ENCODE data around the gene ZC3H18. TPM values are rescaled to one million over a fixed set of nuclear protein-coding genes. Genes with fewer than 3 reads are reported as not detected.

ZC3H18 gene
- total RNA-seq, 3 donors from 2014 or later, result 12.5 to 14.9 (median 13.3) TPM

- no peak overlapping the region for H3K4me3 ChIP-seq
- no peak for DNase-seq (ENCODE audit: low spot score in 2 of 2)
- H3K27ac ChIP-seq, result no peak overlapping the region
- TF ChIP-seq POLR2A (IDR thresholded peaks at IDR 0.05) (no peak), POLR2AphosphoS5 (IDR thresholded peaks at IDR 0.05) (no peak), CTCF (IDR thresholded peaks at IDR 0.05) (no peak)
- intact Hi-C loops (cut with DNase I; ENCODE audit: low total_unique reads), result no loop called here
- peaks cover 5 to 51% of the 10 kb centered on the region in 2 donors for H3K27me3 ChIP-seq
- peaks cover 9 to 18% of the 10 kb centered on the region in 2 donors for H3K9me3 ChIP-seq
- H3K4me1 ChIP-seq, result no peaks in the 10 kb centered on the region
- no peaks in the 10 kb centered on the region for H3K36me3 ChIP-seq
Observed at GRCh38 chr16:88541831-88542616, 28.2 kb upstream of the ZC3H18 start.

GRCh38 chr16:88543230-88543813 lies 26.9 kb upstream of the ZC3H18 start:
- H3K9me3 ChIP-seq, result peaks cover 9 to 18% of the 10 kb centered on the region in 2 donors
- no peak for TF ChIP-seq POLR2A (IDR thresholded peaks at IDR 0.05)
- no peak for TF ChIP-seq POLR2AphosphoS5 (IDR thresholded peaks at IDR 0.05)
- no peak for TF ChIP-seq CTCF (IDR thresholded peaks at IDR 0.05)
- no peak overlapping the region for H3K27ac ChIP-seq
- H3K4me1 ChIP-seq, result no peaks in the 10 kb centered on the region
- no peak overlapping the region for H3K4me3 ChIP-seq
- no peak for DNase-seq (ENCODE audit: low spot score in 2 of 2)
- intact Hi-C loops (cut with DNase I; ENCODE audit: low total_unique reads), result no loop called here
- H3K36me3 ChIP-seq, result no peaks in the 10 kb centered on the region
- H3K27me3 ChIP-seq, result peaks cover 5 to 52% of the 10 kb centered on the region in 2 donors

GRCh38 chr16:88545781-88546180 lies 24.4 kb upstream of the ZC3H18 start:
- Histone ChIP-seq H3K36me3 (no peaks in the 10 kb centered on the region), H3K27ac (no peak overlapping the region), H3K27me3 (peaks cover 0 to 29% of the 10 kb centered on the region in 2 donors), H3K4me1 (no peaks in the 10 kb centered on the region), H3K4me3 (no peak overlapping the region), H3K9me3 (peaks cover 9 to 18% of the 10 kb centered on the region in 2 donors)
- intact Hi-C loops (cut with DNase I; ENCODE audit: low total_unique reads), result no loop called here
- TF ChIP-seq POLR2A (IDR thresholded peaks at IDR 0.05), result no peak
- TF ChIP-seq POLR2AphosphoS5 (IDR thresholded peaks at IDR 0.05), result no peak
- TF ChIP-seq CTCF (IDR thresholded peaks at IDR 0.05), result no peak
- DNase-seq (ENCODE audit: low spot score in 2 of 2), result no peak

GRCh38 chr16:88548131-88548874 lies 21.9 kb upstream of the ZC3H18 start:
- peaks cover 0 to 7% of the 10 kb centered on the region in 2 donors for H3K9me3 ChIP-seq
- H3K27me3 ChIP-seq, result peaks cover 0 to 24% of the 10 kb centered on the region in 2 donors
- no peak for TF ChIP-seq CTCF (IDR thresholded peaks at IDR 0.05)
- no peak for TF ChIP-seq POLR2A (IDR thresholded peaks at IDR 0.05)
- TF ChIP-seq POLR2AphosphoS5 (IDR thresholded peaks at IDR 0.05), result no peak
- H3K4me1 ChIP-seq, result no peaks in the 10 kb centered on the region
- no peak overlapping the region for H3K4me3 ChIP-seq
- no peak for DNase-seq (ENCODE audit: low spot score in 2 of 2)
- H3K27ac ChIP-seq, result no peak overlapping the region
- intact Hi-C loops (cut with DNase I; ENCODE audit: low total_unique reads), result no loop called here
- H3K36me3 ChIP-seq, result no peaks in the 10 kb centered on the region

Data from breast epithelium (tissue), 4 donors.